Transverse colon (tissue), 3 donors: ENCODE data around the gene FOXD2.

Experiments used
- CTCF ChIP-seq, 5 experiments: fragments of 200-600 bp in 3 of 5; fragments of 450-650 bp in 2 of 5; sonication (generic) in 3 of 5; IDR thresholded peaks; 1 replicate in 2 of 5; 2 replicates in 3 of 5; pipeline ENCODE4 v1.5.1; 2016 to 2017; ENCODE audit warnings: antibody characterized with exemption in 5 of 5, inconsistent platforms in 3 of 5, mild to moderate bottlenecking in 2 of 5, moderate library complexity in 1 of 5
- POLR2A ChIP-seq: fragments of 450-650 bp; IDR thresholded peaks from one replicate; pipeline ENCODE4 v1.6.1; 2016; ENCODE audit warnings: antibody characterized with exemption, mild to moderate bottlenecking, moderate library complexity

GRCh38 chr1:47403321-47403910 is 34.4 kb upstream of the FOXD2 start:
- TF ChIP-seq CTCF (IDR thresholded peaks at IDR 0.05) (no peak), POLR2A (no peak)
